ENCODE data around the gene RAD51AP1. TPM values are rescaled to one million over a fixed set of nuclear protein-coding genes. Genes with fewer than 3 reads are reported as not detected.

Gene RAD51AP1
- total RNA-seq, 2 experiments from 2014 or later = 35.7 to 54.4 TPM

GRCh38 chr12:4586500-4586899 lies 47.8 kb downstream of the RAD51AP1 start:
- H3K27ac Mint-ChIP-seq = no peak overlapping the region
- no peaks in the 10 kb centered on the region for H3K9me3 Mint-ChIP-seq (ENCODE audit: low read depth)
- no peak overlapping the region for H3K4me3 Mint-ChIP-seq
- H3K27me3 Mint-ChIP-seq = no peaks in the 10 kb centered on the region
- ATAC-seq (no peak), DNase-seq (no peak)
- CTCF ChIA-PET = no interaction called here
- H3K36me3 Mint-ChIP-seq = no peaks in the 10 kb centered on the region
- H3K4me1 Mint-ChIP-seq = no peaks in the 10 kb centered on the region

DNA sequence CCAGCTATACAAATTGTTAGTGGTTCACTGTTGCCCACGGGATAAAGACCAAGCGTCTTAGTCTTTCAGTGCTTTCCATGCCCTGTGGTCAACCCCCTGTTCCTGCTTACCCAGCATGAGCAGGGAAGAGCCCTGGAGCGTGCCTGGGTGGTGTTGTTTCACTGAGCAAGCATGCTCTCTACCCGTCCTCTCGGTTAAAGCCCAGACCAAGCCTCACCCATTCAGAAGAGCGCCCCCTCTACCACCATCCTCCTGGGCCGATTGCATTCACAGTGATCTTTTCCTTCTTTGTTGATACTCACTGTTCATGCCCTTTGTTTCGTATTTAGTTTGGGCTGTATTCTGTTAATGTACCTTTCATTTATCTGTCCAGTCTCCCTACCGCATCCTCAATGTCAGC lies 48.4 kb downstream of the RAD51AP1 start:
- no peak overlapping the region for H3K4me3 Mint-ChIP-seq
- no peaks in the 10 kb centered on the region for H3K9me3 Mint-ChIP-seq (ENCODE audit: low read depth)
- no peaks in the 10 kb centered on the region for H3K27me3 Mint-ChIP-seq
- DNase-seq = no peak
- no peak overlapping the region for H3K27ac Mint-ChIP-seq
- CTCF ChIA-PET = interaction anchor here (1.1 kb wide), 1 partner anchor 16 kb away, joined by 3 read pairs; no protein-coding TSS in a partner anchor
- ATAC-seq = no peak
- H3K4me1 Mint-ChIP-seq = no peaks in the 10 kb centered on the region
- H3K36me3 Mint-ChIP-seq = no peaks in the 10 kb centered on the region

GRCh38 chr12:4588916-4589315 lies 50.2 kb downstream of the RAD51AP1 start:
- no peak overlapping the region for H3K27ac Mint-ChIP-seq
- H3K36me3 Mint-ChIP-seq = no peaks in the 10 kb centered on the region
- CTCF ChIA-PET = no interaction called here

DNA sequence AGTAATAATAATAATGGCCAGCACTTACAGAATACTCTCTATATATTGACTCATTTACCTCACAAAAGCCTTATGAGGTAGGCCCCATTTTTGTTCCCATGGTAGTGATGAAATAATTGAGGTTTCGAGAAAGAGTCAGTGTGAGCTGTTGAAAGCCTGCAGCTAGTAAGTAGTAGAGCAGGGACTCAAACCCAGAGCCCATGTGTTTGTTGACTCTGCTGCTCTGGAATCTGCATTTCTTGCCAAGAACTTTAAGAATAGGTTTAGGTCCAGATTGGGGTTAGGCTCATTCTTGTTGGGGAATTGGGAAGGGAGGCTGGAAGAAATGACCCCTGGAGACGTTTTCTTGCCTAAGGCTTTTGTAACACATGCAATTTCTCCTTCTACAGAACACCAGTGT lies 51.3 kb downstream of the RAD51AP1 start:
- CTCF ChIA-PET = no interaction called here
- H3K36me3 Mint-ChIP-seq = no peaks in the 10 kb centered on the region
- DNase-seq (no peak), ATAC-seq (no peak)
- no peaks in the 10 kb centered on the region for H3K9me3 Mint-ChIP-seq (ENCODE audit: low read depth)
- H3K27ac Mint-ChIP-seq = no peak overlapping the region
- H3K4me1 Mint-ChIP-seq = no peaks in the 10 kb centered on the region
- H3K4me3 Mint-ChIP-seq = no peak overlapping the region
- H3K27me3 Mint-ChIP-seq = peaks cover 5% of the 10 kb centered on the region

More at GRCh38 chr12:4588916-4589315, 50.2 kb downstream of the RAD51AP1 start:
- H3K27me3 Mint-ChIP-seq = no peaks in the 10 kb centered on the region
- no peaks in the 10 kb centered on the region for H3K4me1 Mint-ChIP-seq
- no peaks in the 10 kb centered on the region for H3K9me3 Mint-ChIP-seq (ENCODE audit: low read depth)
- no peak for ATAC-seq
- H3K4me3 Mint-ChIP-seq = no peak overlapping the region
- DNase-seq = no peak

GRCh38 chr12:4591180-4591687 lies 52.5 kb downstream of the RAD51AP1 start:
- H3K9me3 Mint-ChIP-seq (ENCODE audit: low read depth) = no peaks in the 10 kb centered on the region
- no peaks in the 10 kb centered on the region for H3K4me1 Mint-ChIP-seq
- no peak for ATAC-seq
- peaks cover 5% of the 10 kb centered on the region for H3K27me3 Mint-ChIP-seq
- H3K36me3 Mint-ChIP-seq = no peaks in the 10 kb centered on the region
- no peak for DNase-seq
- no peak overlapping the region for H3K27ac Mint-ChIP-seq
- no peak overlapping the region for H3K4me3 Mint-ChIP-seq
- CTCF ChIA-PET = interaction anchor here (5.4 kb wide), 1 partner anchor 14 kb away, joined by 24 read pairs; no protein-coding TSS in a partner anchor

GRCh38 chr12:4595881-4596280 lies 57.2 kb downstream of the RAD51AP1 start:
- CTCF ChIA-PET = interaction anchor here (1.3 to 5.4 kb wide), 3 partner anchors 9 to 46 kb away, joined by 3 to 24 read pairs (median 5); no protein-coding TSS in a partner anchor
- H3K9me3 Mint-ChIP-seq (ENCODE audit: low read depth) = no peaks in the 10 kb centered on the region

DNA sequence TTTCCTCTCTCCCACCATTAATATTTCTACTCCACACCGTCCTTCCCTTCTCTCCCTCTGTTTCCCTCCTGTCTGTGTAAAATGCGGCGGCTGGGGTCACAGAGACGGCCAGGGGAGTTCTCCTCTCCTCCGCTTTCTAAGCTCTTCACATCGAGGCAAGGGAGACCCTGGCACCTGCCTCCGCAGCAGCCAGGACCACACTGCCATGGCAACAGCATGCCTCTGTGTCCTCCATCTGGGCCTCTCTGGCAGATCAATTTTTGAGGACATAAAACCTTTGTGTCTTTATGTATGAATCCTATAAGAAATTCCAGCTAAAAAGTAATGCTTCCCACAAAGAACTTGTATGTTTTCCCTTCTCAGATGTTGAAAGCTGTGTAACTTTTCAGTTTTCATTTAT lies 64.7 kb downstream of the RAD51AP1 start:
- H3K27me3 Mint-ChIP-seq = peaks cover 17% of the 10 kb centered on the region
- H3K27ac Mint-ChIP-seq = no peak overlapping the region
- no peaks in the 10 kb centered on the region for H3K9me3 Mint-ChIP-seq (ENCODE audit: low read depth)
- DNase-seq = no peak
- H3K4me1 Mint-ChIP-seq = peaks cover 16% of the 10 kb centered on the region
- no peak for ATAC-seq
- peaks cover 2% of the 10 kb centered on the region for H3K36me3 Mint-ChIP-seq
- no peak overlapping the region for H3K4me3 Mint-ChIP-seq
- CTCF ChIA-PET = interaction anchor here (1.2 to 2.9 kb wide), 4 partner anchors 18 to 254 kb away, joined by 3 to 14 read pairs (median 5); partner anchors contain the start of genes AKAP3 and NDUFA9

More at GRCh38 chr12:4595881-4596280, 57.2 kb downstream of the RAD51AP1 start:
- H3K27ac Mint-ChIP-seq = no peak overlapping the region
- H3K4me3 Mint-ChIP-seq = no peak overlapping the region
- DNase-seq (no peak), ATAC-seq (no peak)
- H3K4me1 Mint-ChIP-seq = peaks cover 7% of the 10 kb centered on the region
- H3K27me3 Mint-ChIP-seq = peaks cover 5% of the 10 kb centered on the region
- H3K36me3 Mint-ChIP-seq = no peaks in the 10 kb centered on the region

DNA sequence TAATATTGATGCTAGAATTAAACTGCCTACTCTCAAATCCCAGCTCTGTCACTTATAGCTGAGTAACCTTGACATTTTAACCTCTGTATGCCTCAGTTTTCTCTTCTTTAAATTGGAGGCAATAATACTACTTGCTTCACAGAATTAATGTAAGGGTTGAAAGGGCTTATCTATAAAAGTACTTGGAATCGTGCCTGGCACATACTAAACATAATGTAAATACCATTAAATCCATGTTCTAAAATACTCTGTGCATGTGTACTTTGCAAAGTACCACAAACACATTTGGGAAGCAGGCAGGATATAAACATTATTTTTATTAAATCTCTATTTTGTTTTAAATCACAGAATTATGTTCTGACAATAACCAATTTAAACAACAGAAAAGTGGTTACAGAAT lies 65.3 kb downstream of the RAD51AP1 start:
- peaks cover 16% of the 10 kb centered on the region for H3K4me1 Mint-ChIP-seq
- H3K27ac Mint-ChIP-seq = no peak overlapping the region
- ATAC-seq (no peak), DNase-seq (no peak)
- H3K9me3 Mint-ChIP-seq (ENCODE audit: low read depth) = no peaks in the 10 kb centered on the region
- no peak overlapping the region for H3K4me3 Mint-ChIP-seq
- CTCF ChIA-PET = interaction anchor here (0.7 to 2.9 kb wide), 13 partner anchors 9 to 253 kb away, joined by 3 to 24 read pairs (median 4); partner anchors contain the start of genes AKAP3 and NDUFA9
- peaks cover 17% of the 10 kb centered on the region for H3K27me3 Mint-ChIP-seq
- H3K36me3 Mint-ChIP-seq = peaks cover 2% of the 10 kb centered on the region

DNA sequence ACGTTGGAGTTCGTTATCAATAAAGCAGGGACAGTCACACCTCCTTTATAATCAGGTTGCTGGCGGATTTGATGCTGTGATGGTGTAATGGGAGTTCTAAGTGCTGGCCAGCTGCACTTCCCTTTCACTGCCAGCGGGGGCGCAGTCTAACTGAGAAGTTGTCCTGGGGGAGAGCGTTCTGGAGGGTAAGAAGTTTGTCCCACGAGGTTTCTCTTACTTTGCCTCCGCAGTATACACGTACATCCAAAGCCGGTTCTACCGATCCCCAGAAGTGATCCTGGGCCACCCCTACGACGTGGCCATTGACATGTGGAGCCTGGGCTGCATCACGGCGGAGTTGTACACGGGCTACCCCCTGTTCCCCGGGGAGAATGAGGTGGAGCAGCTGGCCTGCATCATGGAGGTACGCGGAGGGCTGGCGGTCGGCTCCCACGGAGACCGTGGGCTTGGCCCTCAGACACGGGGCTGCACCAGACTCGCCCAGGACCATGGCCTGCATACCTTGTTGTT lies 66.0 kb downstream of the RAD51AP1 start:
- Mint-ChIP-seq H3K9me3 (ENCODE audit: low read depth) (no peaks in the 10 kb centered on the region), H3K27ac (peak overlapping the region; percentile 87), H3K4me1 (peaks cover 16% of the 10 kb centered on the region), H3K36me3 (peaks cover 4% of the 10 kb centered on the region), H3K4me3 (peak overlapping the region; percentile 98), H3K27me3 (peaks cover 17% of the 10 kb centered on the region)
- CTCF ChIA-PET = interaction anchor here (0.6 to 2.9 kb wide), 18 partner anchors 8 to 805 kb away, joined by 3 to 24 read pairs (median 4); partner anchors contain the start of genes AKAP3 and NDUFA9
- ATAC-seq (peak; percentile 96), DNase-seq (peak; percentile 89)

DNA sequence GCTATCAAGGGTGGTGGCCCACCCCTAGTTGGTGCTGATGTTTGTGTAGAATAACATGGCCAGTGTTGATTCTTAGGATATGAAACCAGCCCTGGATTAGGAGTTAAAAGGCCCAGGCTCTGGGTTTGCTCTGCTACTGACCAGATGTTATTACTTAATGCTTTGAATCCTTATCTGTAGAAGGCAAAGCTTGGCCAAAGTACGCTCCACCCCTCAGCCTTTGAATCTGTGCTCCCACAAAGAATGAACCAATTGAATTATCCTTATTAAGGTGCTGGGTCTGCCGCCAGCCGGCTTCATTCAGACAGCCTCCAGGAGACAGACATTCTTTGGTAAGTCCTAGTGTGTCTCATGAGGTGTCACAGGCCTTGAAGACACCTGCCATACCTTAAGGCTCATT lies 68.4 kb downstream of the RAD51AP1 start:
- Mint-ChIP-seq H3K9me3 (ENCODE audit: low read depth) (no peaks in the 10 kb centered on the region), H3K36me3 (peaks cover 10% of the 10 kb centered on the region), H3K4me3 (no peak overlapping the region), H3K27ac (no peak overlapping the region), H3K27me3 (peaks cover 15% of the 10 kb centered on the region), H3K4me1 (peaks cover 16% of the 10 kb centered on the region)
- CTCF ChIA-PET = no interaction called here
- ATAC-seq (no peak), DNase-seq (no peak)

DNA sequence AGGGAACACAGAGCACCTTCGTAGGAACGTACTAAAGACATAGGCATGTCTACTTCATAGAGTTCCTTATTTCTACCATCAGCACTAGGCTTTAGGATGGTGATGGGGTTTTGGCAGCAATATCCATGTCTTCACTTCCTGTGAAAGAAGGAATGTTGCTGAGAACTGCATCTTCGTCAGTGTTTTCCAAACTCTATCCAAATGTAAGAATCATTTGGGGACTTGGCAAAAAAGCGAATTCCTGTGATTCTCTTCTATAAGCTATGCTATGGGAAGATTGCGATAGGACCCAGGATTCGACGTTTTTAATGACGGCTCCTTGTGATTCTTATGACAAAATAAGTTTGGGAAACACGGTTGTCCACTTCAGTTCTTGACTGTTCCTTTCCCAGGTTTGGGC lies 70.4 kb downstream of the RAD51AP1 start:
- no peak for ATAC-seq
- CTCF ChIA-PET = no interaction called here
- no peak for DNase-seq
- Mint-ChIP-seq H3K4me3 (no peak overlapping the region), H3K27me3 (no peaks in the 10 kb centered on the region), H3K4me1 (peaks cover 16% of the 10 kb centered on the region), H3K9me3 (ENCODE audit: low read depth) (no peaks in the 10 kb centered on the region), H3K36me3 (peaks cover 14% of the 10 kb centered on the region), H3K27ac (no peak overlapping the region)

Other genes starting within 250 kb of the RAD51AP1 start
- 10 to 100 TPM in 1 of 2 experiments, 1 to 10 TPM in 1; 7.6 to 18.1 TPM for gene TIGAR, start 217.7 kb upstream of the RAD51AP1 start, total RNA-seq
- not detected for gene FGF23, start 159.2 kb upstream of the RAD51AP1 start, total RNA-seq
- not detected for gene FGF6, start 93.1 kb upstream of the RAD51AP1 start, total RNA-seq
- 10 to 100 TPM; 22.8 to 28.8 TPM for gene DYRK4, start 23.3 kb downstream of the RAD51AP1 start, total RNA-seq
- 1 to 10 TPM; 2.6 to 3.5 TPM for gene AKAP3, start 110.2 kb downstream of the RAD51AP1 start, total RNA-seq
- 100 to 1,000 TPM; 122 to 125 TPM for gene NDUFA9, start 110.2 kb downstream of the RAD51AP1 start, total RNA-seq
- gene GALNT8, start 181.5 kb downstream of the RAD51AP1 start, total RNA-seq = 1 to 10 TPM in 1 of 2 experiments, under 1 TPM in 1; 0.85 to 1.1 TPM

Measured in activated CD8-positive, alpha-beta memory T cell treated with anti-CD3 and anti-CD28 coated beads, Interleukin-2, amount 10 ng/mL, durations not matched to agents 7 days and 5 days (primary cell).